Endodermal cell (in vitro differentiated cells): ENCODE measurements around the gene TFAP2D. TPM values are rescaled to one million over a fixed set of nuclear protein-coding genes. Genes with fewer than 3 reads are reported as not detected.

Experiments
- DNase-seq: peaks from one replicate; pipeline ENCODE4 v3.0.0-alpha.2; 2017
- H3K27ac ChIP-seq: 2 replicates; pipeline ENCODE4 v1.5.1; 2013; ENCODE audit warnings: mild to moderate bottlenecking, low read depth, low read length, moderate library complexity
- H3K27me3 ChIP-seq: 2 replicates; pipeline ENCODE4 v1.6.1; 2013; ENCODE audit warnings: mild to moderate bottlenecking, low read length, moderate library complexity; ENCODE audit not compliant: insufficient read depth, control insufficient read depth, poor library complexity, severe bottlenecking
- H3K36me3 ChIP-seq: 2 replicates; pipeline ENCODE4 v1.7.0; 2013; ENCODE audit warnings: mild to moderate bottlenecking, low read length, moderate library complexity; ENCODE audit not compliant: control insufficient read depth, insufficient read depth
- H3K4me1 ChIP-seq: one replicate; pipeline ENCODE4 v1.7.0; 2013; ENCODE audit warnings: low read length; ENCODE audit not compliant: control insufficient read depth, insufficient read depth
- H3K4me3 ChIP-seq: 2 replicates; pipeline ENCODE4 v1.5.1; 2013; ENCODE audit warnings: mild to moderate bottlenecking, low read length, moderate library complexity
- H3K9ac ChIP-seq: 2 replicates; pipeline ENCODE4 v1.6.1; 2013; ENCODE audit warnings: mild to moderate bottlenecking, low read length, moderate library complexity; ENCODE audit not compliant: poor library complexity, severe bottlenecking; ENCODE audit errors: extremely low read depth
- H3K9me3 ChIP-seq: 2 replicates; pipeline ENCODE4 v1.6.1; 2013; ENCODE audit warnings: mild to moderate bottlenecking, low read length, moderate library complexity; ENCODE audit not compliant: control insufficient read depth
- H3K27ac Mint-ChIP-seq: 2 replicates; pipeline ENCODE4 v1.8.0; 2020; ENCODE audit warnings: mixed read lengths
- H3K27me3 Mint-ChIP-seq: 2 replicates; pipeline ENCODE4 v1.8.0; 2021; ENCODE audit warnings: mild to moderate bottlenecking, mixed read lengths; ENCODE audit not compliant: insufficient read depth
- H3K36me3 Mint-ChIP-seq: 2 replicates; pipeline ENCODE4 v1.8.0; 2020; ENCODE audit warnings: low read depth, mixed read lengths
- H3K4me1 Mint-ChIP-seq: 2 replicates; pipeline ENCODE4 v1.8.0; 2020; ENCODE audit warnings: mixed read lengths
- H3K4me3 Mint-ChIP-seq: 2 replicates; pipeline ENCODE4 v1.8.0; 2020; ENCODE audit warnings: mild to moderate bottlenecking, moderate library complexity, mixed read lengths
- H3K9me3 Mint-ChIP-seq: 2 replicates; pipeline ENCODE4 v1.8.0; 2020; ENCODE audit warnings: mild to moderate bottlenecking, mixed read lengths
- WGBS, 2 experiments: methylation state at CpG; one replicate each; pipeline versions ENCODE4 v1.1.5 to v1.1.7; 2013; ENCODE audit warnings: missing lambda C conversion rate in 2 of 2, mixed read lengths in 1 of 2; ENCODE audit not compliant: insufficient coverage in 1 of 2, insufficient read length in 1 of 2; 5-methylcytosine and 5-hydroxymethylcytosine counted together
- total RNA-seq, 2 donors: library from RNA; stranded (reverse); fragmentation: NEBNext Ultra II Directional in 1 of 2; extraction: Animal tissue kit (Norgen Biotek cat#: 25700) in 1 of 2; gene quantifications; 2 replicates in 1 of 2; 3 replicates in 1 of 2; pipeline ENCODE4 v1.2.1, GENCODE V29; 2021
- TF ChIP-seq, protein P1 (sequence below): fragments of 200-600 bp; sonication (generic); conservative IDR thresholded peaks from 2 replicates; pipeline ENCODE4 v1.5.0; 2021; ENCODE audit warnings: antibody characterized with exemption, mild to moderate bottlenecking

The TFAP2D gene
- total RNA-seq, 2 donors from 2014 or later: not detected

DNA sequence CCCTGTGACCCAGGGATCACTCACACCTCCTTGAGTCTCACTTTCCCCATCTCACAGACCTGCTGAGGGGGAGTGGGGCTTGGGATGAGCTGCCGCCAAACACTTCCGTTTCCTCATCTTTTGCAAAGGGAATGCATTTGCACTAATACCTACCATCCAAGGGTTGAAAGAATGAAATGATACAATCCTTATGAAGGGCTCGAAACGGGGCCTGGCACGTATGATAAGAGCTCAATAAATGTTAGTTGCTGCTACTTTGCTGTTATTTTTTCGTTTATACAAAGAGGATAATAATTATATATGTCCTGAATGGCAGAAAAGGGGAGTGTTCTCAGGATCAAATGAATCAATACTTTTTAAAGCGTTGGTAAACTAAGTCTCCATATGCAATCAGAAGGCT lies 6.1 kb upstream of the TFAP2D start:
- H3K9ac ChIP-seq: no peak overlapping the region
- H3K27me3 Mint-ChIP-seq: peaks cover 100% of the 10 kb centered on the region
- peaks cover 6% of the 10 kb centered on the region for H3K4me1 Mint-ChIP-seq
- WGBS, 2 experiments: 0 to 9% methylated on average over 2 to 7 of the region's 7 CpGs
- no peak overlapping the region for H3K27ac Mint-ChIP-seq
- H3K9me3 ChIP-seq: no peaks in the 10 kb centered on the region
- no peaks in the 10 kb centered on the region for H3K4me1 ChIP-seq
- H3K4me3 ChIP-seq: no peak overlapping the region
- no peaks in the 10 kb centered on the region for H3K9me3 Mint-ChIP-seq
- no peaks in the 10 kb centered on the region for H3K36me3 Mint-ChIP-seq
- DNase-seq: no peak
- no peaks in the 10 kb centered on the region for H3K36me3 ChIP-seq
- TF ChIP-seq, protein P1, sequence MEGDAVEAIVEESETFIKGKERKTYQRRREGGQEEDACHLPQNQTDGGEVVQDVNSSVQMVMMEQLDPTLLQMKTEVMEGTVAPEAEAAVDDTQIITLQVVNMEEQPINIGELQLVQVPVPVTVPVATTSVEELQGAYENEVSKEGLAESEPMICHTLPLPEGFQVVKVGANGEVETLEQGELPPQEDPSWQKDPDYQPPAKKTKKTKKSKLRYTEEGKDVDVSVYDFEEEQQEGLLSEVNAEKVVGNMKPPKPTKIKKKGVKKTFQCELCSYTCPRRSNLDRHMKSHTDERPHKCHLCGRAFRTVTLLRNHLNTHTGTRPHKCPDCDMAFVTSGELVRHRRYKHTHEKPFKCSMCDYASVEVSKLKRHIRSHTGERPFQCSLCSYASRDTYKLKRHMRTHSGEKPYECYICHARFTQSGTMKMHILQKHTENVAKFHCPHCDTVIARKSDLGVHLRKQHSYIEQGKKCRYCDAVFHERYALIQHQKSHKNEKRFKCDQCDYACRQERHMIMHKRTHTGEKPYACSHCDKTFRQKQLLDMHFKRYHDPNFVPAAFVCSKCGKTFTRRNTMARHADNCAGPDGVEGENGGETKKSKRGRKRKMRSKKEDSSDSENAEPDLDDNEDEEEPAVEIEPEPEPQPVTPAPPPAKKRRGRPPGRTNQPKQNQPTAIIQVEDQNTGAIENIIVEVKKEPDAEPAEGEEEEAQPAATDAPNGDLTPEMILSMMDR: no peak
- no peak overlapping the region for H3K27ac ChIP-seq
- peaks cover 94% of the 10 kb centered on the region for H3K27me3 ChIP-seq
- H3K4me3 Mint-ChIP-seq: peak overlapping the region; percentile 42

DNA sequence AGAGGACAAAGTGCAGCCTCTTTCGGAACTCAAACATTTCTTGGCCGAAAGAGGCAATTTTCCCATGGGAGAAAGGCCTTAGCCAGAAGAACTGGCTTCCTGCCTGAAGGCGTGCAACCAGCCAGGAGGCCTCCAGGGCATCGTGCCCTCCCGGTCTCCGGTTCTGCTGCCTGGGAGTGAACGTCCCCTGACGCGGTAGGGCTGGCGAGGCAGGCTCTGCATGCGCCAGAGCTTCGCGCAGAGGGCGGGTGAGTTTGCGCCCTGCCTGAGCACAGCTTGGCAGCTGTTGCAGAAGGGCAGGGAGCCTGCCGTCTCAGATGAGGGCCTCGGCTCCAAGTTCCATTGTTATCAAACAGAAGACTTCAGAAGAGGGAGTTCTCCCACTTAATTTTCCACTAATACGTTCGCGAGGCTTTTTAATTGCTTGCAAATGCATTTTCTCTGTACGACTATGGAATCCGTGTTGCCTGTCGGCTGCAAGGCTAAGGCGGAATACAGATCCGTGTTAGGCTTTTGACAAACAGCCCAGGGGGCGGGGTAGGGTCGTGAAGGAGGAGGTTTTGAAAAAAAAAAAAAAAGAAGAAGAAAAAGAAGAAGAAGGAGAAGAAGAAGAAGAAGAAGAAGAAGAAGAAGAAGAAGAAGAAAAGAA lies 5.5 kb upstream of the TFAP2D start:
- H3K4me1 ChIP-seq: no peaks in the 10 kb centered on the region
- H3K36me3 ChIP-seq: no peaks in the 10 kb centered on the region
- H3K27ac ChIP-seq: no peak overlapping the region
- 1 to 2% methylated on average over 11 to 27 of the region's 27 CpGs for WGBS, 2 experiments
- TF ChIP-seq, protein P1: no peak
- H3K9ac ChIP-seq: no peak overlapping the region
- peaks cover 100% of the 10 kb centered on the region for H3K27me3 Mint-ChIP-seq
- H3K9me3 Mint-ChIP-seq: no peaks in the 10 kb centered on the region
- DNase-seq: peak; percentile 81
- no peak overlapping the region for H3K4me3 ChIP-seq
- H3K27me3 ChIP-seq: peaks cover 94% of the 10 kb centered on the region
- H3K4me1 Mint-ChIP-seq: peaks cover 6% of the 10 kb centered on the region
- H3K36me3 Mint-ChIP-seq: no peaks in the 10 kb centered on the region
- no peaks in the 10 kb centered on the region for H3K9me3 ChIP-seq
- H3K27ac Mint-ChIP-seq: no peak overlapping the region
- peak overlapping the region; percentile 42 for H3K4me3 Mint-ChIP-seq

DNA sequence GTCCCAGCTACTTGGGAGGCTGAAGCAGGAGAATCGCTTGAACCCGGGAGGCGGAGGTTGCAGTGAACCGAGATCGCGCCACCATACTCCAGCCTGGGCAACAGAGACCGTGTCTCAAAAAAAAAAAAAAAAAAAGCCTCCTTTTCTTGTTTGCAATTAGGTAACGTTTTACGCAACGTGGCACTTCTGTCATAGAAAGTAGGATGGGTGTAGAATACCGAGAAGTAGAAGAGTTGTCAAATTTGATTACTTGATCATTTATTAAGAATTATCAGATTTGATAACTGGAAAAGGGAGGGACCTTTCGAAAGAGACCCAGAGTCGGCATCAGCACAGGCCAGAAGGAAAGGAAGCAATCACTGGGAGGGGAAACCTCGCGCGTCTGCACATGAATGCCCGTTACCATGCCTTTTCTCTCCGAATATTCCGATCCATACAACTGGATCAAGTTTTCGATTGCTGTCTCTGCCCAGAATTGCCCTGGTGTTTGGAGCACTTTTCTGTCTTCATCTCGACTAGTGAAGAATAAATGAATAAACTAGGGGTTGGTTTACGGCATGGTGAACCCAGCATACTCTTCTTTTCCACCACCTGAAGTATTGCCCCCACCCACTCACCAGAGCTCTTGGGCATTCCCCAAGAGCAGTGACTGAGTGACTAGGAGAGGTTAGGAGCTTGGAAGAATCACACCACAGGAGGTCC lies 4.5 kb upstream of the TFAP2D start:
- Histone ChIP-seq H3K9me3 (no peaks in the 10 kb centered on the region), H3K4me1 (no peaks in the 10 kb centered on the region), H3K27me3 (peaks cover 100% of the 10 kb centered on the region), H3K36me3 (no peaks in the 10 kb centered on the region), H3K4me3 (no peak overlapping the region), H3K27ac (no peak overlapping the region), H3K9ac (no peak overlapping the region)
- H3K4me3 Mint-ChIP-seq: no peak overlapping the region
- TF ChIP-seq, protein P1: no peak
- 27 to 32% methylated on average over 12 to 22 of the region's 22 CpGs for WGBS, 2 experiments
- DNase-seq: no peak
- H3K27ac Mint-ChIP-seq: no peak overlapping the region
- H3K36me3 Mint-ChIP-seq: no peaks in the 10 kb centered on the region
- peaks cover 6% of the 10 kb centered on the region for H3K4me1 Mint-ChIP-seq
- peaks cover 100% of the 10 kb centered on the region for H3K27me3 Mint-ChIP-seq
- H3K9me3 Mint-ChIP-seq: no peaks in the 10 kb centered on the region
